IPS-15b (cell line): Measurements from ENCODE around the gene VWA5B2.
"Not testable (repeated sequence)": the region's sequence is repeated elsewhere in the genome, so short reads cannot be mapped to it uniquely, and the experiment has no call there.

Source experiments
- H3K27me3 ChIP-seq: one replicate; pipeline ENCODE4 v1.6.1; 2013; ENCODE audit warnings: low read length; ENCODE audit not compliant: control insufficient read depth, insufficient read depth
- H3K36me3 ChIP-seq: one replicate; pipeline ENCODE4 v1.6.1; 2013; ENCODE audit warnings: low read length; ENCODE audit not compliant: control insufficient read depth, insufficient read depth
- H3K4me1 ChIP-seq: one replicate; pipeline ENCODE4 v1.6.1; 2013; ENCODE audit warnings: mild to moderate bottlenecking, low read length; ENCODE audit not compliant: control insufficient read depth, insufficient read depth
- H3K4me3 ChIP-seq: one replicate; pipeline ENCODE4 v1.5.1; 2013; ENCODE audit warnings: low read depth, low read length
- H3K9ac ChIP-seq: one replicate; pipeline ENCODE4 v1.6.1; 2013; ENCODE audit warnings: low read depth, mild to moderate bottlenecking, low read length
- H3K9me3 ChIP-seq: one replicate; pipeline ENCODE4 v1.6.1; 2013; ENCODE audit warnings: mild to moderate bottlenecking, low read length; ENCODE audit not compliant: control insufficient read depth, insufficient read depth

The VWA5B2 gene

GRCh38 chr3:184261854-184262763 lies 32.7 kb downstream of the VWA5B2 start:
- no peak overlapping the region for H3K9ac ChIP-seq

GRCh38 chr3:184262764-184263179 lies 33.4 kb downstream of the VWA5B2 start:
- H3K9me3 ChIP-seq, result no peaks in the 10 kb centered on the region
- H3K27me3 ChIP-seq, result peaks cover 52% of the 10 kb centered on the region
- peak overlapping the region; percentile 80 for H3K4me3 ChIP-seq
- no peak overlapping the region for H3K9ac ChIP-seq
- no peaks in the 10 kb centered on the region for H3K4me1 ChIP-seq
- peaks cover 8% of the 10 kb centered on the region for H3K36me3 ChIP-seq

More at GRCh38 chr3:184261854-184262763, 32.7 kb downstream of the VWA5B2 start:
- Histone ChIP-seq H3K27me3 (peaks cover 58% of the 10 kb centered on the region), H3K36me3 (peaks cover 8% of the 10 kb centered on the region), H3K9me3 (no peaks in the 10 kb centered on the region), H3K4me1 (no peaks in the 10 kb centered on the region), H3K4me3 (peak overlapping the region; percentile 80)

GRCh38 chr3:184267249-184267648 lies 37.9 kb downstream of the VWA5B2 start:
- not testable (repeated sequence) for H3K9me3 ChIP-seq, H3K9ac ChIP-seq, H3K4me1 ChIP-seq, H3K4me3 ChIP-seq, H3K36me3 ChIP-seq
- peaks cover 24% of the 10 kb centered on the region for H3K27me3 ChIP-seq

GRCh38 chr3:184272269-184272668 lies 42.9 kb downstream of the VWA5B2 start:
- Histone ChIP-seq H3K9me3 (no peaks in the 10 kb centered on the region), H3K36me3 (no peaks in the 10 kb centered on the region), H3K9ac (no peak overlapping the region), H3K4me1 (no peaks in the 10 kb centered on the region), H3K27me3 (peaks cover 31% of the 10 kb centered on the region), H3K4me3 (no peak overlapping the region)

GRCh38 chr3:184275381-184275701 lies 46.0 kb downstream of the VWA5B2 start:
- Histone ChIP-seq H3K4me1 (no peaks in the 10 kb centered on the region), H3K36me3 (no peaks in the 10 kb centered on the region), H3K27me3 (peaks cover 44% of the 10 kb centered on the region), H3K9me3 (no peaks in the 10 kb centered on the region), H3K4me3 (peak overlapping the region; percentile 41), H3K9ac (peak overlapping the region; percentile 37)

- Histone ChIP-seq H3K4me1 (no peaks in the 10 kb centered on the region), H3K9ac (peak within 1 kb of the TSS; percentile 37), H3K27me3 (peaks cover 44% of the 10 kb centered on the region), H3K36me3 (no peaks in the 10 kb centered on the region), H3K9me3 (no peaks in the 10 kb centered on the region), H3K4me3 (peak within 1 kb of the TSS; percentile 41)
These were observed 46.9 kb downstream of the VWA5B2 start, which contains the start of gene ECE2 for GRCh38 chr3:184275961-184276910. Gene ECE2 (plus strand): TSS chr3:184276022. CDS start chr3:184276154, 132 bp downstream.

- Histone ChIP-seq H3K4me1 (no peaks in the 10 kb centered on the region), H3K36me3 (no peaks in the 10 kb centered on the region), H3K9me3 (no peaks in the 10 kb centered on the region), H3K27me3 (peaks cover 47% of the 10 kb centered on the region), H3K9ac (no peak overlapping the region), H3K4me3 (no peak overlapping the region)
These were observed 48.0 kb downstream of the VWA5B2 start for GRCh38 chr3:184277366-184277765.

GRCh38 chr3:184282941-184283340 lies 53.6 kb downstream of the VWA5B2 start:
- no peaks in the 10 kb centered on the region for H3K9me3 ChIP-seq
- no peak overlapping the region for H3K9ac ChIP-seq
- no peak overlapping the region for H3K4me3 ChIP-seq
- peaks cover 9% of the 10 kb centered on the region for H3K27me3 ChIP-seq
- H3K36me3 ChIP-seq, result no peaks in the 10 kb centered on the region
- H3K4me1 ChIP-seq, result peaks cover 2% of the 10 kb centered on the region

- Histone ChIP-seq H3K4me3 (no peak overlapping the region), H3K9ac (no peak overlapping the region)
These were observed 54.3 kb downstream of the VWA5B2 start for GRCh38 chr3:184283681-184284080.

GRCh38 chr3:184284696-184285095 lies 55.3 kb downstream of the VWA5B2 start:
- H3K9me3 ChIP-seq, result no peaks in the 10 kb centered on the region
- H3K9ac ChIP-seq, result no peak overlapping the region

More at GRCh38 chr3:184283681-184284080, 54.3 kb downstream of the VWA5B2 start:
- H3K27me3 ChIP-seq, result peaks cover 4% of the 10 kb centered on the region
- peaks cover 2% of the 10 kb centered on the region for H3K4me1 ChIP-seq
- no peaks in the 10 kb centered on the region for H3K36me3 ChIP-seq
- no peaks in the 10 kb centered on the region for H3K9me3 ChIP-seq

GRCh38 chr3:184289426-184289938 lies 60.1 kb downstream of the VWA5B2 start:
- H3K4me3 ChIP-seq, result no peak overlapping the region
- peaks cover 2% of the 10 kb centered on the region for H3K4me1 ChIP-seq
- H3K27me3 ChIP-seq, result no peaks in the 10 kb centered on the region
- H3K9me3 ChIP-seq, result no peaks in the 10 kb centered on the region
- H3K36me3 ChIP-seq, result no peaks in the 10 kb centered on the region
- no peak overlapping the region for H3K9ac ChIP-seq

More at GRCh38 chr3:184284696-184285095, 55.3 kb downstream of the VWA5B2 start:
- H3K36me3 ChIP-seq, result no peaks in the 10 kb centered on the region
- peaks cover 4% of the 10 kb centered on the region for H3K27me3 ChIP-seq
- H3K4me3 ChIP-seq, result no peak overlapping the region
- H3K4me1 ChIP-seq, result peaks cover 2% of the 10 kb centered on the region
